GM18868 (cell line): ENCODE results near the gene SSR4.

Experiments
- ATAC-seq: cut with Tn5 transposase; IDR thresholded peaks from one replicate; pipeline ENCODE4 v1.9.1; 2021; ENCODE audit warnings: mild to moderate bottlenecking, moderate library complexity; ENCODE audit not compliant: unreplicated experiment

The SSR4 gene

GRCh38 chrX:153828308-153828707, 33.8 kb downstream of the SSR4 start:
- no peak for ATAC-seq

GRCh38 chrX:153828723-153829548, 34.5 kb downstream of the SSR4 start:
- no peak for ATAC-seq

GRCh38 chrX:153829549-153829798, 35.0 kb downstream of the SSR4 start:
- ATAC-seq, result no peak

GRCh38 chrX:153829799-153830639, 35.6 kb downstream of the SSR4 start, which contains the start of gene PDZD4:
Gene PDZD4 (minus strand): TSS chrX:153830544. CDS start chrX:153830298, 246 bp downstream.
- no peak for ATAC-seq

GRCh38 chrX:153830640-153831428, 36.4 kb downstream of the SSR4 start:
- no peak for ATAC-seq

- ATAC-seq, result no peak
Observed at GRCh38 chrX:153831429-153832150, 37.1 kb downstream of the SSR4 start.

- ATAC-seq, result no peak
Observed at GRCh38 chrX:153832728-153833127, 38.3 kb downstream of the SSR4 start.

- no peak for ATAC-seq
Observed at GRCh38 chrX:153836921-153837320, 42.5 kb downstream of the SSR4 start.

- no peak for ATAC-seq
Observed at GRCh38 chrX:153844509-153845082, 50.1 kb downstream of the SSR4 start.

- ATAC-seq, result no peak
Observed at GRCh38 chrX:153845195-153845594, 50.7 kb downstream of the SSR4 start.

- ATAC-seq, result no peak
Observed at GRCh38 chrX:153845842-153846241, 51.4 kb downstream of the SSR4 start.
